ENCODE measurements around the gene TNIK. TPM values are rescaled to one million over a fixed set of nuclear protein-coding genes. Genes with fewer than 3 reads are reported as not detected.

The TNIK gene
- total RNA-seq, 4 donors from 2014 or later: 30.3 to 39.0 (median 36.8) TPM

DNA sequence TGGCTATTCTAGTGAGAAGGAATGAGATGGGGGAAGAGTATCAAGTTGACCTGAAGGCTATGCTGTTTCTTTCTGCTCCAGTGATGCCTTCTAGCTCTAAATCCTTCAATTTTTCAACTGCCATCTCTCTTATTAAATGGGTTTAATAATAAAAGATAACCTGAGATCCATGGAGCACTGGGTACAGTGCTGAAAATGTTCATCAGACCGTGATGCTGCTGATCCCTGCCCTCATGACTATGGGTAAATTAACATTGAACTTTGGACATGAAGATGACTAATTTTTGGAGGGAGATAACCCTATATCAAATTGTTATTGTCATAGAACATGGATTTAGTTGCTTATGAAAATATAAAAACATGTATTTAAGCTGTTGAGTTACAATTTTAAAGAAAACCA is 406.0 kb downstream of the TNIK start:
- 100% methylated on average over 1 of the region's 1 CpG for WGBS
- Histone ChIP-seq H3K4me1 (peaks cover 0 to 6% (median 0%) of the 10 kb centered on the region in 4 donors), H3K4me3 (no peak overlapping the region), H3K36me3 (no peaks in the 10 kb centered on the region), H3K27ac (replicated peaks in 1 of 4) (no peak overlapping the region), H3K9me3 (no peaks in the 10 kb centered on the region), H3K27me3 (no peaks in the 10 kb centered on the region)
- TF ChIP-seq, protein P1, sequence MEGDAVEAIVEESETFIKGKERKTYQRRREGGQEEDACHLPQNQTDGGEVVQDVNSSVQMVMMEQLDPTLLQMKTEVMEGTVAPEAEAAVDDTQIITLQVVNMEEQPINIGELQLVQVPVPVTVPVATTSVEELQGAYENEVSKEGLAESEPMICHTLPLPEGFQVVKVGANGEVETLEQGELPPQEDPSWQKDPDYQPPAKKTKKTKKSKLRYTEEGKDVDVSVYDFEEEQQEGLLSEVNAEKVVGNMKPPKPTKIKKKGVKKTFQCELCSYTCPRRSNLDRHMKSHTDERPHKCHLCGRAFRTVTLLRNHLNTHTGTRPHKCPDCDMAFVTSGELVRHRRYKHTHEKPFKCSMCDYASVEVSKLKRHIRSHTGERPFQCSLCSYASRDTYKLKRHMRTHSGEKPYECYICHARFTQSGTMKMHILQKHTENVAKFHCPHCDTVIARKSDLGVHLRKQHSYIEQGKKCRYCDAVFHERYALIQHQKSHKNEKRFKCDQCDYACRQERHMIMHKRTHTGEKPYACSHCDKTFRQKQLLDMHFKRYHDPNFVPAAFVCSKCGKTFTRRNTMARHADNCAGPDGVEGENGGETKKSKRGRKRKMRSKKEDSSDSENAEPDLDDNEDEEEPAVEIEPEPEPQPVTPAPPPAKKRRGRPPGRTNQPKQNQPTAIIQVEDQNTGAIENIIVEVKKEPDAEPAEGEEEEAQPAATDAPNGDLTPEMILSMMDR (IDR thresholded peaks at IDR 0.05): no peak
- TF ChIP-seq POLR2A (IDR thresholded peaks at IDR 0.05; ENCODE audit: low read depth) (no peak), POLR2AphosphoS5 (IDR thresholded peaks at IDR 0.05) (no peak), EP300 (IDR thresholded peaks at IDR 0.05) (no peak)
- intact Hi-C loops (cut with DNase I): loop anchor here (5.0 kb wide), 1 partner anchor 513 kb away; no protein-coding TSS in a partner anchor
- no peak for DNase-seq (ENCODE audit: extremely low spot score)

DNA sequence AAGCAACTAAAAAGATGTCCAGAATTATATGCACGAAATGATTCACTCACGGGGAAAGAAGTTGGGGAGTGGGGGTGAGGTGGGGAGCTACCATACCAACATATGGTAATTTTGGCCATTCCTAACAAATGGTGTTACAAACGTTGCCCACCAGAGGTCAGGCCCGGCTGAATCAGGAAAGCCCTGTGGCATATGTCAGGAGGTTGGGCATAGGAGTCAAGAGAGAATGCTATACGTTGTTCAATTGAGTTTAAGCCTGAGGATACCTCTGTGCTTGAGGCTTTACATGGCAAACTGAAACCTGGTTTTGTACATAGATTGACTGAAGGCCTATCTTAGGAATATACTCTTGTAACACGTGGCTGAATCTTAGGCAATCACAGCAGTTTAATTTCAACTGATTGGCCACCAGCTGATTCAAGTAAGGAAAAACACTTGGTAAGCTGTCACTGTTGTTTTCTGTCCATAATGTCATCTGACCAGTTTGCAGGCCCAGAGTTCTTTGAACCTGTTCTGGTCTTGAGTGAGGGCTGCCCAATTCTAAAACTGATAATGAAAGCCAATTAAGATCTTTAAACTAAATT is 410.3 kb downstream of the TNIK start:
- DNase-seq (ENCODE audit: extremely low spot score): no peak
- no peak overlapping the region for H3K27ac ChIP-seq (replicated peaks in 1 of 4)
- H3K4me1 ChIP-seq: no peaks in the 10 kb centered on the region
- no peaks in the 10 kb centered on the region for H3K9me3 ChIP-seq
- no peak for TF ChIP-seq POLR2A (IDR thresholded peaks at IDR 0.05; ENCODE audit: low read depth)
- no peak for TF ChIP-seq EP300 (IDR thresholded peaks at IDR 0.05)
- TF ChIP-seq, protein P1 (IDR thresholded peaks at IDR 0.05): peak; percentile 49 to 61 (median 51)
- TF ChIP-seq POLR2AphosphoS5 (IDR thresholded peaks at IDR 0.05): no peak
- no peak overlapping the region for H3K4me3 ChIP-seq
- WGBS: 27% methylated on average over 6 of the region's 6 CpGs
- no peaks in the 10 kb centered on the region for H3K36me3 ChIP-seq
- no peaks in the 10 kb centered on the region for H3K27me3 ChIP-seq
- intact Hi-C loops (cut with DNase I): loop anchor here (5.0 kb wide), 1 partner anchor 517 kb away; no protein-coding TSS in a partner anchor

DNA sequence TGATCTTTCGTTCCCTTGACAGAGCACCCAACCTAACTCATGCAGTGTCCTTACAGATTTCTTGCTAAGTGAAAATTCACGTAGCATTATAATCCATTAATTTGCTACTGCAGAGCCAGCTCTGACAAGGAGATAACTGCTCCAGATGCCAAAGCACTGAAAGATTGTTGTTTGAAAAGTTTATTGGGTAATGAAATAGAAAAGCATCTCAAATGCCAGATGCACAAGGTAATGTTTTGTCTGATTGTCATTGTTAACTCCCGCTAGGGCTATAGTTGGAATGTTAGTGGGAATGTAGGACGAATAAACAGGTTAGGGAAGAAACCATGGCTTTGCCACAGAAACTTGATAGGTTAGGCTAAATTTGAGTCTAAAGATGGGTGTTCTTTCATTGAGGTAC is 413.4 kb downstream of the TNIK start:
- intact Hi-C loops (cut with DNase I): no loop called here
- Histone ChIP-seq H3K36me3 (no peaks in the 10 kb centered on the region), H3K9me3 (no peaks in the 10 kb centered on the region), H3K4me3 (no peak overlapping the region), H3K27ac (replicated peaks in 1 of 4) (no peak overlapping the region), H3K27me3 (no peaks in the 10 kb centered on the region), H3K4me1 (no peaks in the 10 kb centered on the region)
- WGBS: 76% methylated on average over 4 of the region's 4 CpGs
- DNase-seq (ENCODE audit: extremely low spot score): no peak
- TF ChIP-seq POLR2A (IDR thresholded peaks at IDR 0.05; ENCODE audit: low read depth): no peak
- no peak for TF ChIP-seq POLR2AphosphoS5 (IDR thresholded peaks at IDR 0.05)
- no peak for TF ChIP-seq EP300 (IDR thresholded peaks at IDR 0.05)
- TF ChIP-seq, protein P1 (IDR thresholded peaks at IDR 0.05): no peak

DNA sequence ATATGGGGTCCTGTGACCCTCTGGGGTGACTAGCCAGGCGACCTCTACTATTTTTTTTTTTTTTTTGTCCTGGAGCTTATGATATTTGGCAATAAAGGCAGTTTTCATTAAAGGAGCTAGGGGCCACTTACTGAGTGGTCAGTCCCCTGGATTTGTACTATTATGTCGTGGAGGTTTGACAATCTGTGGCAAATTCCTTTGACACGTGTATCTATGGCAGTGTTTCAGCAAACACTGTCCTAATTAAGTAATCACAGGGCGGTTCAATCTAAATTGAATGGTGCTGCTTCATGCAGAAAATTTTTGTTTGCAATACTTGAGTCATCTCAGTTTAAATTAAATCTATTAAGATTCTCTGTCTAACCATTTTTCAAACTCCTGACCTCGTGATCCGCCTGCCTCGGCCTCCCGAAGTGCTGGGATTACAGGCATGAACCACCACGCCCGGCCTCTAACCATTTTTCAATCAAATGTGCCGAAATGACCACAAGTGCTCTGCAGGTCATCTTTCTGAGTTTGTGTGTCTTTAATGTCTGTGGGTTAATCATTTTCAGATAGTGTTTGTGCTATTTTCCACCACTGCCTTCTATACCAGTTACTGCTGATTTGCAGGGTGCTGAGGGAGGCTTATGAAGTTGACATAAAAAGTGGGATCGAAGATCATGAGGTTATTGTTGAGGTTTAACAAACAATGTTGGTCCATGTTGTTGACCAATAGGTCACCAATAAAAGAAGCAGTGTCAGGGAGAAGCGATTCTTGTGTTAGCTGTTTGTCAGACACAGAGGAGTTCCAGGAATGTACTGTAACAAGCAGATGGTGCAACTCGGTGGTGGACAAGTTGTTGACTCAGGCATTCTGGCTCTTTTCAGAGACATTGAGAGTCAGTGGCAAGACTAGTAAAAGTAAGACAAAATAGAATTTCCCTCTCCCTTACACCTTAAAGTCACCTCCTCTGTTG is 415.1 kb downstream of the TNIK start:
- H3K9me3 ChIP-seq: no peaks in the 10 kb centered on the region
- no peak overlapping the region for H3K4me3 ChIP-seq
- no peak for TF ChIP-seq EP300 (IDR thresholded peaks at IDR 0.05)
- no peak for TF ChIP-seq POLR2A (IDR thresholded peaks at IDR 0.05; ENCODE audit: low read depth)
- TF ChIP-seq, protein P1 (IDR thresholded peaks at IDR 0.05): no peak
- no peak for TF ChIP-seq POLR2AphosphoS5 (IDR thresholded peaks at IDR 0.05)
- 87% methylated on average over 14 of the region's 14 CpGs for WGBS
- intact Hi-C loops (cut with DNase I): no loop called here
- DNase-seq (ENCODE audit: extremely low spot score): no peak
- H3K27ac ChIP-seq (replicated peaks in 1 of 4): no peak overlapping the region
- no peaks in the 10 kb centered on the region for H3K27me3 ChIP-seq
- H3K36me3 ChIP-seq: no peaks in the 10 kb centered on the region
- H3K4me1 ChIP-seq: no peaks in the 10 kb centered on the region

Measured in esophagus muscularis mucosa (tissue), 4 donors.